ENCODE data around the gene C1QB. TPM values are rescaled to one million over a fixed set of nuclear protein-coding genes. Genes with fewer than 3 reads are reported as not detected.

Gene C1QB
- total RNA-seq, 2 donors from 2014 or later: 73.9 to 85.4 TPM

GRCh38 chr1:22611530-22611947 is 41.5 kb upstream of the C1QB start:
- 16 to 18% methylated on average over 5 to 7 of the region's 7 CpGs for WGBS, 2 donors
- ATAC-seq: no peak
- no peak for TF ChIP-seq CTCF (IDR thresholded peaks at IDR 0.05)
- TF ChIP-seq POLR2A (IDR thresholded peaks at IDR 0.05): no peak

GRCh38 chr1:22612671-22613571 is 40.1 kb upstream of the C1QB start:
- H3K27me3 ChIP-seq: peaks cover 0 to 6% of the 10 kb centered on the region in 2 donors
- no peak for ATAC-seq
- 36 to 39% methylated on average over 12 of the region's 12 CpGs for WGBS, 2 donors

More at GRCh38 chr1:22611530-22611947, 41.5 kb upstream of the C1QB start:
- Histone ChIP-seq H3K27me3 (peaks cover 0 to 6% of the 10 kb centered on the region in 2 donors), H3K4me1 (no peaks in the 10 kb centered on the region), H3K4me3 (no peak overlapping the region), H3K27ac (no peak overlapping the region), H3K36me3 (replicated peaks in 1 of 2; ENCODE audit: insufficient read depth in 1 of 2, low read depth in 2 of 2) (no peaks in the 10 kb centered on the region), H3K9me3 (no peaks in the 10 kb centered on the region)
- DNase-seq: peak; percentile 38 to 58 (median 42)
- intact Hi-C loops (cut with DNase I): no loop called here

GRCh38 chr1:22613572-22613918 is 39.5 kb upstream of the C1QB start:
- Histone ChIP-seq H3K27ac (no peak overlapping the region), H3K36me3 (replicated peaks in 1 of 2; ENCODE audit: insufficient read depth in 1 of 2, low read depth in 2 of 2) (no peaks in the 10 kb centered on the region), H3K4me3 (no peak overlapping the region), H3K27me3 (peaks cover 0 to 6% of the 10 kb centered on the region in 2 donors), H3K4me1 (no peaks in the 10 kb centered on the region), H3K9me3 (no peaks in the 10 kb centered on the region)
- no peak for DNase-seq
- TF ChIP-seq CTCF (IDR thresholded peaks at IDR 0.05) (no peak), POLR2A (IDR thresholded peaks at IDR 0.05) (no peak)
- WGBS, 2 donors: 49 to 72% methylated on average over 4 to 5 of the region's 5 CpGs
- ATAC-seq: no peak
- intact Hi-C loops (cut with DNase I): no loop called here

More at GRCh38 chr1:22612671-22613571, 40.1 kb upstream of the C1QB start:
- H3K4me3 ChIP-seq: no peak overlapping the region
- TF ChIP-seq POLR2A (IDR thresholded peaks at IDR 0.05) (no peak), CTCF (IDR thresholded peaks at IDR 0.05) (no peak)
- no peak overlapping the region for H3K27ac ChIP-seq
- intact Hi-C loops (cut with DNase I): no loop called here
- no peaks in the 10 kb centered on the region for H3K4me1 ChIP-seq
- H3K9me3 ChIP-seq: no peaks in the 10 kb centered on the region
- DNase-seq: no peak
- no peaks in the 10 kb centered on the region for H3K36me3 ChIP-seq (replicated peaks in 1 of 2; ENCODE audit: insufficient read depth in 1 of 2, low read depth in 2 of 2)

GRCh38 chr1:22613951-22614350 is 39.1 kb upstream of the C1QB start:
- Histone ChIP-seq H3K27me3 (peaks cover 0 to 6% of the 10 kb centered on the region in 2 donors), H3K4me3 (no peak overlapping the region), H3K9me3 (no peaks in the 10 kb centered on the region), H3K36me3 (replicated peaks in 1 of 2; ENCODE audit: insufficient read depth in 1 of 2, low read depth in 2 of 2) (no peaks in the 10 kb centered on the region), H3K27ac (no peak overlapping the region), H3K4me1 (no peaks in the 10 kb centered on the region)
- intact Hi-C loops (cut with DNase I): no loop called here
- no peak for DNase-seq
- ATAC-seq: no peak
- WGBS, 2 donors: 42 to 43% methylated on average over 6 to 11 of the region's 12 CpGs
- TF ChIP-seq POLR2A (IDR thresholded peaks at IDR 0.05) (no peak), CTCF (IDR thresholded peaks at IDR 0.05) (no peak)

All from body of pancreas (tissue), 4 donors.